GM12878 (cell line): ENCODE data around the gene USP47. TPM values are rescaled to one million over a fixed set of nuclear protein-coding genes. Genes with fewer than 3 reads are reported as not detected.
A peak's percentile ranks its signal among the peaks of the same experiment; 100 is the strongest.

Experiments used
- ATAC-seq: fragments of 200-7000 bp; cut with Tn5 transposase; 3 replicates; pipeline ENCODE4 v1.9.1; 2020; ENCODE audit warnings: mild to moderate bottlenecking, moderate library complexity
- BruUV-seq: library from RNA; stranded (reverse); fragments of 400-500 nt; replicated peaks from 2 replicates; lab custom pipeline; 2021; lab: Mats Ljungman, UMichigan
- CTCF ChIA-PET: fragments of 300-600 bp; sonication (Branson Sonifier 250); formaldehyde crosslinking; extraction: SDS; loops from one replicate; lab custom pipeline; 2021; ENCODE audit warnings: inconsistent platforms; lab: Yijun Ruan, JAX
- POLR2A ChIA-PET: fragments of 350-600 bp; formaldehyde crosslinking; extraction: SDS; loops from one replicate; lab custom pipeline; 2021; ENCODE audit warnings: inconsistent platforms; lab: Charles Lee
- RAD21 ChIA-PET: fragments of 300-600 bp; sonication (Branson Sonifier 250); formaldehyde crosslinking; loops from one replicate; lab custom pipeline; 2023; ENCODE audit warnings: antibody characterized with exemption; ENCODE audit not compliant: unreplicated experiment; lab: Charles Lee
- SMC1A ChIA-PET: fragments of 300-600 bp; sonication (Branson Sonifier 250); formaldehyde crosslinking; loops from one replicate; lab custom pipeline; 2023; ENCODE audit not compliant: unreplicated experiment, uncharacterized antibody; lab: Charles Lee
- DNase-seq: peaks from one replicate; pipeline ENCODE4 v3.0.0-alpha.2; 2011; ENCODE audit warnings: low read depth, low spot score
- FAIRE-seq: peaks from 3 replicates; lab custom pipeline; 2011; peaks lifted over from hg19 to GRCh38; lab: Jason Lieb, UNC
- H2AFZ ChIP-seq: 2 replicates; pipeline ENCODE4 v1.6.0; 2011; ENCODE audit warnings: low read depth, low read length, control low read depth; ENCODE audit not compliant: control insufficient read depth
- H3K27ac ChIP-seq: 2 replicates; pipeline ENCODE4 v1.5.1; 2011; ENCODE audit warnings: control low read depth; ENCODE audit not compliant: control insufficient read depth, insufficient read depth
- H3K27me3 ChIP-seq, 2 experiments: replicated peaks in 1 of 2; 2 replicates each; pipeline versions ENCODE4 v1.6.0 to v1.6.1; 2011; ENCODE audit warnings: low read length in 1 of 2; ENCODE audit not compliant: control insufficient read depth in 2 of 2, insufficient read depth in 2 of 2
- H3K36me3 ChIP-seq, 2 experiments: 2 replicates each; pipeline ENCODE4 v1.5.1; 2011; ENCODE audit warnings: low read length in 1 of 2; ENCODE audit not compliant: control insufficient read depth in 2 of 2, insufficient read depth in 2 of 2
- H3K4me1 ChIP-seq: 2 replicates; pipeline ENCODE4 v1.6.1; 2011; ENCODE audit warnings: mild to moderate bottlenecking, low read length, moderate library complexity, mixed read lengths; ENCODE audit not compliant: control insufficient read depth, insufficient read depth
- H3K4me2 ChIP-seq: 2 replicates; pipeline ENCODE4 v1.6.0; 2011; ENCODE audit warnings: control low read depth; ENCODE audit not compliant: control insufficient read depth, insufficient read depth
- H3K4me3 ChIP-seq: fragments of 200-600 bp; sonication (generic); 2 replicates; pipeline ENCODE4 v1.5.1; 2016
- H3K79me2 ChIP-seq: 2 replicates; pipeline ENCODE4 v1.6.0; 2011; ENCODE audit warnings: low read length; ENCODE audit not compliant: control insufficient read depth, insufficient read depth
- H3K9ac ChIP-seq: 2 replicates; pipeline ENCODE4 v1.8.0; 2011; ENCODE audit warnings: low read length, control low read depth, mixed read lengths; ENCODE audit not compliant: control insufficient read depth, insufficient read depth
- H3K9me3 ChIP-seq: replicated peaks from 3 replicates; pipeline ENCODE4 v1.5.1; 2011; ENCODE audit warnings: mild to moderate bottlenecking, low read length; ENCODE audit not compliant: control insufficient read depth, insufficient read depth
- H4K20me1 ChIP-seq: 2 replicates; pipeline ENCODE4 v1.6.0; 2011; ENCODE audit not compliant: control insufficient read depth, insufficient read depth
- BCL3 ChIP-seq: IDR thresholded peaks from 2 replicates; pipeline ENCODE4 v1.6.1; 2011; ENCODE audit warnings: borderline replicate concordance, low read depth, mild to moderate bottlenecking, moderate library complexity, low read length; ENCODE audit not compliant: insufficient read depth, poor library complexity, severe bottlenecking
- FOS ChIP-seq: IDR thresholded peaks from 3 replicates; pipeline ENCODE4 v1.6.1; 2011; ENCODE audit warnings: borderline replicate concordance; ENCODE audit not compliant: insufficient read length; ENCODE audit errors: extremely low read depth
- MEF2A ChIP-seq: IDR thresholded peaks from 2 replicates; pipeline ENCODE4 v1.6.1; 2011; ENCODE audit warnings: low read depth, mild to moderate bottlenecking, low read length, moderate library complexity; ENCODE audit not compliant: insufficient read depth
- MXI1 ChIP-seq: fragments of 150-350 bp; IDR thresholded peaks from 2 replicates; pipeline ENCODE4 v1.6.1; 2011; ENCODE audit warnings: low read depth, mild to moderate bottlenecking, inconsistent platforms, low read length, improper control_type of control experiment
- NR2C1 ChIP-seq: fragments of 450-650 bp; IDR thresholded peaks from 2 replicates; pipeline ENCODE4 v1.6.1; 2017; ENCODE audit warnings: antibody characterized with exemption, mild to moderate bottlenecking, moderate library complexity
- PML ChIP-seq: IDR thresholded peaks from 2 replicates; pipeline ENCODE4 v1.6.1; 2012; ENCODE audit warnings: low read length, inconsistent platforms
- RB1 ChIP-seq: fragments of 450-650 bp; formaldehyde crosslinking; IDR thresholded peaks from 2 replicates; pipeline ENCODE4 v1.6.1; 2017; ENCODE audit warnings: mild to moderate bottlenecking, borderline replicate concordance
- ZNF384 ChIP-seq: IDR thresholded peaks from 2 replicates; pipeline ENCODE4 v1.6.1; 2012; ENCODE audit warnings: low read depth, mild to moderate bottlenecking, low read length, improper control_type of control experiment, borderline replicate concordance
- WGBS: methylation state at CpG from one replicate; pipeline ENCODE4 v1.1.6; 2016; ENCODE audit warnings: low lambda C conversion rate; ENCODE audit not compliant: insufficient replicate concordance, insufficient coverage; ENCODE audit errors: missing lambda C conversion rate; 5-methylcytosine and 5-hydroxymethylcytosine counted together
- in situ Hi-C: fragments of 300-500 bp; cut with MboI; formaldehyde crosslinking; loops from 9 replicates; pipeline ENCODE4 v1.14.3; 2018; ENCODE audit warnings: mixed read lengths
- intact Hi-C: fragments of 100-400 bp; cut with micrococcal nuclease; formaldehyde crosslinking; loops from one replicate; pipeline ENCODE4 v1.14.2; 2022; ENCODE audit not compliant: unreplicated experiment
- polyA plus RNA-seq, 11 experiments: library from polyadenylated mRNA; depleted of rRNA in 4 of 11; unstranded in 6 of 11; stranded (reverse) in 5 of 11; fragments of >200 nt; fragmentation: Nextera tagmentation in 4 of 11; fragmentation: Illumina TruSeq in 1 of 11; extraction: Ambion mirVana in 4 of 11; extraction: Trizol in 1 of 11; gene quantifications; 1 replicate in 1 of 11; 2 replicates in 10 of 11; pipeline versions ENCODE4 v1.2.1 to v1.2.3, GENCODE V29; 2011 to 2016; ENCODE audit warnings: inconsistent platforms in 2 of 11, missing spikeins in 2 of 11, low read depth in 1 of 11
- total RNA-seq, 4 experiments: library from RNA; depleted of rRNA in 3 of 4; stranded (reverse); fragments of >200 nt in 3 of 4; fragmentation: Illumina TruSeq in 1 of 4; extraction: Trizol in 1 of 4; gene quantifications; 2 replicates each; pipeline versions ENCODE4 v1.2.1 to v1.2.3, GENCODE V29; 2013 to 2021
- TF ChIP-seq, protein P1 (sequence below): fragments of 450-650 bp; IDR thresholded peaks from 2 replicates; pipeline ENCODE4 v1.6.1; 2017; ENCODE audit warnings: mild to moderate bottlenecking, moderate library complexity

Gene USP47
- total and polyA plus RNA-seq, 10 of the 15 experiments (the other 5 are each of a cell fraction or from before 2014, with no cell fraction given), result 13.9 to 54.0 (median 31.6) TPM

GRCh38 chr11:11862999-11863398, 21.2 kb downstream of the USP47 start (continued):
- TF ChIP-seq, protein P1, sequence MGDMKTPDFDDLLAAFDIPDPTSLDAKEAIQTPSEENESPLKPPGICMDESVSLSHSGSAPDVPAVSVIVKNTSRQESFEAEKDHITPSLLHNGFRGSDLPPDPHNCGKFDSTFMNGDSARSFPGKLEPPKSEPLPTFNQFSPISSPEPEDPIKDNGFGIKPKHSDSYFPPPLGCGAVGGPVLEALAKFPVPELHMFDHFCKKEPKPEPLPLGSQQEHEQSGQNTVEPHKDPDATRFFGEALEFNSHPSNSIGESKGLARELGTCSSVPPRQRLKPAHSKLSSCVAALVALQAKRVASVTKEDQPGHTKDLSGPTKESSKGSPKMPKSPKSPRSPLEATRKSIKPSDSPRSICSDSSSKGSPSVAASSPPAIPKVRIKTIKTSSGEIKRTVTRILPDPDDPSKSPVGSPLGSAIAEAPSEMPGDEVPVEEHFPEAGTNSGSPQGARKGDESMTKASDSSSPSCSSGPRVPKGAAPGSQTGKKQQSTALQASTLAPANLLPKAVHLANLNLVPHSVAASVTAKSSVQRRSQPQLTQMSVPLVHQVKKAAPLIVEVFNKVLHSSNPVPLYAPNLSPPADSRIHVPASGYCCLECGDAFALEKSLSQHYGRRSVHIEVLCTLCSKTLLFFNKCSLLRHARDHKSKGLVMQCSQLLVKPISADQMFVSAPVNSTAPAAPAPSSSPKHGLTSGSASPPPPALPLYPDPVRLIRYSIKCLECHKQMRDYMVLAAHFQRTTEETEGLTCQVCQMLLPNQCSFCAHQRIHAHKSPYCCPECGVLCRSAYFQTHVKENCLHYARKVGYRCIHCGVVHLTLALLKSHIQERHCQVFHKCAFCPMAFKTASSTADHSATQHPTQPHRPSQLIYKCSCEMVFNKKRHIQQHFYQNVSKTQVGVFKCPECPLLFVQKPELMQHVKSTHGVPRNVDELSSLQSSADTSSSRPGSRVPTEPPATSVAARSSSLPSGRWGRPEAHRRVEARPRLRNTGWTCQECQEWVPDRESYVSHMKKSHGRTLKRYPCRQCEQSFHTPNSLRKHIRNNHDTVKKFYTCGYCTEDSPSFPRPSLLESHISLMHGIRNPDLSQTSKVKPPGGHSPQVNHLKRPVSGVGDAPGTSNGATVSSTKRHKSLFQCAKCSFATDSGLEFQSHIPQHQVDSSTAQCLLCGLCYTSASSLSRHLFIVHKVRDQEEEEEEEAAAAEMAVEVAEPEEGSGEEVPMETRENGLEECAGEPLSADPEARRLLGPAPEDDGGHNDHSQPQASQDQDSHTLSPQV, result no peak
- no peak for TF ChIP-seq BCL3

- peaks cover 3% of the 10 kb centered on the region for H3K9me3 ChIP-seq
- no peak for FAIRE-seq
- RAD21 ChIA-PET, result interaction anchor here (1.3 kb wide), 1 partner anchor 18 kb away, joined by 5 read pairs; no protein-coding TSS in a partner anchor
- CTCF ChIA-PET, result interaction anchor here (0.6 to 15.4 kb wide), 4 partner anchors 11 to 398 kb away, joined by 4 to 211 read pairs (median 8); partner anchors contain the start of gene USP47
- no peak overlapping the region for H3K9ac ChIP-seq
- no peaks in the 10 kb centered on the region for H4K20me1 ChIP-seq
- TF ChIP-seq NR2C1 (no peak), PML (no peak), ZNF384 (no peak), MXI1 (no peak), FOS (no peak), MEF2A (no peak), RB1 (no peak)
- TF ChIP-seq, all 136 proteins: peak for 0
- BruUV-seq, result no TSS peak
- WGBS, result 63% methylated on average over 3 of the region's 3 CpGs
- H3K27me3 ChIP-seq, result no peaks in the 10 kb centered on the region
- no peak overlapping the region for H3K4me2 ChIP-seq
- intact Hi-C loops, result no loop called here
- peaks cover 9% of the 10 kb centered on the region for H3K4me1 ChIP-seq
- no peak overlapping the region for H2AFZ ChIP-seq
- POLR2A ChIA-PET, result interaction anchor here (0.8 to 1.4 kb wide), 2 partner anchors 11 to 18 kb away, joined by 3 to 4 read pairs; no protein-coding TSS in a partner anchor
- peaks cover 0 to 3% of the 10 kb centered on the region in 2 experiments; a peak in 1 of 4 replicates for H3K36me3 ChIP-seq
- H3K4me3 ChIP-seq, result no peak overlapping the region
- H3K79me2 ChIP-seq, result peaks cover 76% of the 10 kb centered on the region
- ATAC-seq (peak; percentile 83), DNase-seq (no peak)
- in situ Hi-C loops, result no loop called here
- SMC1A ChIA-PET, result interaction anchor here (1.0 to 5.3 kb wide), 6 partner anchors 9 to 20 kb away, joined by 3 to 38 read pairs (median 8); no protein-coding TSS in a partner anchor
- no peak overlapping the region for H3K27ac ChIP-seq
Observed at GRCh38 chr11:11864332-11864731, 22.6 kb downstream of the USP47 start.
